Smooth muscle cell (in vitro differentiated cells): ENCODE measurements around the gene ACP4. TPM values are rescaled to one million over a fixed set of nuclear protein-coding genes. Genes with fewer than 3 reads are reported as not detected.
"Not testable (repeated sequence)": the region's sequence is repeated elsewhere in the genome, so short reads cannot be mapped to it uniquely, and the experiment has no call there.

Experiments
- DNase-seq: peaks from one replicate; lab custom pipeline; 2025; ENCODE audit not compliant: unreplicated experiment; lab: John Stamatoyannopoulos, UW
- H2AFZ ChIP-seq: fragments of 200-600 bp; sonication (generic); 2 replicates; pipeline ENCODE4 v1.6.0; 2016; ENCODE audit warnings: antibody characterized with exemption, low read depth, mild to moderate bottlenecking
- H3F3A ChIP-seq: fragments of 200-600 bp; sonication (generic); 2 replicates; pipeline ENCODE4 v1.6.0; 2017; ENCODE audit warnings: antibody characterized with exemption, low read depth
- H3K27ac ChIP-seq: fragments of 200-600 bp; sonication (generic); 2 replicates; pipeline ENCODE4 v1.5.1; 2016; ENCODE audit warnings: low read depth, mild to moderate bottlenecking
- H3K27me3 ChIP-seq: fragments of 200-600 bp; sonication (generic); 2 replicates; pipeline ENCODE4 v1.6.1; 2016; ENCODE audit warnings: low read depth, mild to moderate bottlenecking
- H3K36me3 ChIP-seq: fragments of 200-600 bp; sonication (generic); 2 replicates; pipeline ENCODE4 v1.5.1; 2016; ENCODE audit warnings: low read depth
- H3K4me1 ChIP-seq: fragments of 200-600 bp; sonication (generic); 2 replicates; pipeline ENCODE4 v1.5.1; 2016; ENCODE audit warnings: low read depth
- H3K4me2 ChIP-seq: fragments of 200-600 bp; sonication (generic); 2 replicates; pipeline ENCODE4 v1.6.0; 2016; ENCODE audit warnings: mild to moderate bottlenecking
- H3K4me3 ChIP-seq: fragments of 200-600 bp; sonication (generic); 2 replicates; pipeline ENCODE4 v1.5.1; 2016; ENCODE audit warnings: mild to moderate bottlenecking
- H3K79me2 ChIP-seq: fragments of 200-600 bp; sonication (generic); 2 replicates; pipeline ENCODE4 v1.6.0; 2016; ENCODE audit warnings: low read depth, mild to moderate bottlenecking
- H3K9ac ChIP-seq: fragments of 200-600 bp; sonication (generic); 2 replicates; pipeline ENCODE4 v1.6.0; 2016; ENCODE audit warnings: low read depth
- H3K9me3 ChIP-seq: fragments of 200-600 bp; sonication (generic); replicated peaks from 2 replicates; pipeline ENCODE4 v1.5.1; 2016; ENCODE audit warnings: low read depth
- H4K20me1 ChIP-seq: fragments of 200-600 bp; sonication (generic); 2 replicates; pipeline ENCODE4 v1.6.0; 2016; ENCODE audit warnings: low read depth
- CTCF ChIP-seq: fragments of 200-600 bp; sonication (generic); IDR thresholded peaks from 2 replicates; pipeline ENCODE4 v1.5.1; 2017; ENCODE audit warnings: borderline replicate concordance, mild to moderate bottlenecking, antibody characterized with exemption; ENCODE audit not compliant: insufficient read depth, poor library complexity, severe bottlenecking
- WGBS: methylation state at CpG from one replicate; pipeline ENCODE4 v1.1.7; 2016; ENCODE audit warnings: low lambda C conversion rate; 5-methylcytosine and 5-hydroxymethylcytosine counted together
- polyA plus RNA-seq: library from polyadenylated mRNA; unstranded; fragments of >200 nt; fragmentation: Nextera tagmentation; extraction: Ambion mirVana; gene quantifications from 2 replicates; pipeline ENCODE4 v1.2.1, GENCODE V29; 2016
- total RNA-seq: library from RNA; depleted of rRNA; stranded (reverse); fragments of >200 nt; gene quantifications from 2 replicates; pipeline ENCODE4 v1.2.3, GENCODE V29; 2014

The ACP4 gene
- total RNA-seq (not detected in 2 replicates), polyA plus RNA-seq (0.26 TPM in 2 replicates)

GRCh38 chr19:50790396-50790795 is at the start of gene ACP4:
Gene ACP4 (plus strand): TSS chr19:50790415. CDS start chr19:50790415, 0 bp downstream.
- H3K4me1 ChIP-seq = no peaks in the 10 kb centered on the region
- no peak for TF ChIP-seq CTCF
- H3K9ac ChIP-seq = no peak within 1 kb of the TSS
- no peaks in the 10 kb centered on the region for H3K9me3 ChIP-seq
- H4K20me1 ChIP-seq = peaks cover 2% of the 10 kb centered on the region
- H3K36me3 ChIP-seq = no peaks in the 10 kb centered on the region
- no peak within 1 kb of the TSS for H3K4me3 ChIP-seq
- H3K4me2 ChIP-seq = no peak within 1 kb of the TSS
- no peaks in the 10 kb centered on the region for H3F3A ChIP-seq
- H3K79me2 ChIP-seq = no peaks in the 10 kb centered on the region
- H3K27me3 ChIP-seq = no peaks in the 10 kb centered on the region
- 95% methylated on average over 12 of the region's 15 CpGs for WGBS
- no peak within 1 kb of the TSS for H3K27ac ChIP-seq
- DNase-seq = no peak
- no peak within 1 kb of the TSS for H2AFZ ChIP-seq

GRCh38 chr19:50741179-50741933 is 48.9 kb upstream of the ACP4 start:
- Histone ChIP-seq H3K79me2 (no peaks in the 10 kb centered on the region), H2AFZ (no peak overlapping the region), H3K36me3 (no peaks in the 10 kb centered on the region), H3K4me3 (no peak overlapping the region), H3K4me1 (no peaks in the 10 kb centered on the region), H3K9ac (no peak overlapping the region), H4K20me1 (no peaks in the 10 kb centered on the region), H3K9me3 (no peaks in the 10 kb centered on the region), H3F3A (no peaks in the 10 kb centered on the region), H3K27me3 (no peaks in the 10 kb centered on the region), H3K27ac (no peak overlapping the region), H3K4me2 (no peak overlapping the region)
- TF ChIP-seq CTCF = no peak
- 79% methylated on average over 18 of the region's 18 CpGs for WGBS
- DNase-seq = no peak

GRCh38 chr19:50743537-50743936 is 46.7 kb upstream of the ACP4 start:
- Histone ChIP-seq H3K9ac (no peak overlapping the region), H3K79me2 (no peaks in the 10 kb centered on the region), H3K27ac (no peak overlapping the region), H3K9me3 (no peaks in the 10 kb centered on the region), H3K4me3 (no peak overlapping the region), H4K20me1 (no peaks in the 10 kb centered on the region), H3K4me1 (no peaks in the 10 kb centered on the region), H3K27me3 (no peaks in the 10 kb centered on the region), H3K36me3 (no peaks in the 10 kb centered on the region), H3K4me2 (no peak overlapping the region), H2AFZ (no peak overlapping the region), H3F3A (no peaks in the 10 kb centered on the region)
- TF ChIP-seq CTCF = no peak
- 93% methylated on average over 6 of the region's 6 CpGs for WGBS
- DNase-seq = no peak

- 90% methylated on average over 10 of the region's 10 CpGs for WGBS
- Histone ChIP-seq H3K36me3 (no peaks in the 10 kb centered on the region), H3K4me2 (no peak overlapping the region), H3F3A (no peaks in the 10 kb centered on the region), H3K27ac (no peak overlapping the region), H3K27me3 (no peaks in the 10 kb centered on the region), H3K4me3 (no peak overlapping the region), H3K4me1 (no peaks in the 10 kb centered on the region), H4K20me1 (no peaks in the 10 kb centered on the region), H3K79me2 (no peaks in the 10 kb centered on the region), H3K9ac (no peak overlapping the region), H2AFZ (no peak overlapping the region), H3K9me3 (no peaks in the 10 kb centered on the region)
- TF ChIP-seq CTCF = no peak
- DNase-seq = no peak
Measured at GRCh38 chr19:50745221-50745620, 45.0 kb upstream of the ACP4 start.

- not testable (repeated sequence) for H3K79me2 ChIP-seq, H3F3A ChIP-seq, H3K27me3 ChIP-seq, H3K27ac ChIP-seq, H3K4me1 ChIP-seq, H3K9ac ChIP-seq, H4K20me1 ChIP-seq, DNase-seq, H3K9me3 ChIP-seq, H3K4me3 ChIP-seq, H3K36me3 ChIP-seq, H3K4me2 ChIP-seq, H2AFZ ChIP-seq
- 89% methylated on average over 14 of the region's 14 CpGs for WGBS
Measured at GRCh38 chr19:50747141-50747540, 43.1 kb upstream of the ACP4 start.
